ENCODE results near the gene ZNF2.
A peak's percentile ranks its signal among the peaks of the same experiment; 100 is the strongest.

Gene ZNF2

GRCh38 chr2:95231723-95232122, 66.1 kb downstream of the ZNF2 start:
- no peaks in the 10 kb centered on the region for H3F3A ChIP-seq (ENCODE audit: insufficient read depth, low read length)
- H3K27me3 ChIP-seq (ENCODE audit: insufficient read depth, low read length) = no peaks in the 10 kb centered on the region
- no peak overlapping the region for H2AFZ ChIP-seq (ENCODE audit: low read length)
- H3K27ac ChIP-seq (ENCODE audit: low read depth, low read length, poor library complexity, severe bottlenecking) = no peak overlapping the region
- H3K36me3 ChIP-seq (ENCODE audit: insufficient read depth, low read length) = no peaks in the 10 kb centered on the region
- H3K4me2 ChIP-seq (ENCODE audit: low read length) = no peak overlapping the region
- H3K9me2 ChIP-seq (ENCODE audit: low read depth, low read length) = no peaks in the 10 kb centered on the region
- H3K9me3 ChIP-seq (ENCODE audit: low read length) = no peaks in the 10 kb centered on the region
- H3K9ac ChIP-seq (ENCODE audit: low read length) = no peak overlapping the region
- H4K20me1 ChIP-seq (ENCODE audit: insufficient read depth, low read length) = no peaks in the 10 kb centered on the region
- no peaks in the 10 kb centered on the region for H3K4me1 ChIP-seq (ENCODE audit: insufficient read depth, low read length, severe bottlenecking)
- TF ChIP-seq EZH2 (IDR thresholded peaks at IDR 0.05; ENCODE audit: borderline replicate concordance, low read length) (no peak), CTCF (IDR thresholded peaks at IDR 0.05; ENCODE audit: low read length) (peak; percentile 84)
- H3K79me2 ChIP-seq (ENCODE audit: insufficient read depth, low read length) = no peaks in the 10 kb centered on the region
- no peak overlapping the region for H3K4me3 ChIP-seq (ENCODE audit: low read depth, low read length, poor library complexity, severe bottlenecking)

GRCh38 chr2:95232232-95232631, 66.6 kb downstream of the ZNF2 start:
- no peak overlapping the region for H3K27ac ChIP-seq (ENCODE audit: low read depth, low read length, poor library complexity, severe bottlenecking)
- no peaks in the 10 kb centered on the region for H3F3A ChIP-seq (ENCODE audit: insufficient read depth, low read length)
- no peaks in the 10 kb centered on the region for H3K4me1 ChIP-seq (ENCODE audit: insufficient read depth, low read length, severe bottlenecking)
- H4K20me1 ChIP-seq (ENCODE audit: insufficient read depth, low read length) = no peaks in the 10 kb centered on the region
- H3K4me2 ChIP-seq (ENCODE audit: low read length) = no peak overlapping the region
- no peaks in the 10 kb centered on the region for H3K9me3 ChIP-seq (ENCODE audit: low read length)
- no peak overlapping the region for H2AFZ ChIP-seq (ENCODE audit: low read length)
- H3K9ac ChIP-seq (ENCODE audit: low read length) = no peak overlapping the region
- H3K36me3 ChIP-seq (ENCODE audit: insufficient read depth, low read length) = no peaks in the 10 kb centered on the region
- TF ChIP-seq CTCF (IDR thresholded peaks at IDR 0.05; ENCODE audit: low read length) = no peak
- no peak for TF ChIP-seq EZH2 (IDR thresholded peaks at IDR 0.05; ENCODE audit: borderline replicate concordance, low read length)
- no peaks in the 10 kb centered on the region for H3K27me3 ChIP-seq (ENCODE audit: insufficient read depth, low read length)
- H3K4me3 ChIP-seq (ENCODE audit: low read depth, low read length, poor library complexity, severe bottlenecking) = no peak overlapping the region
- no peaks in the 10 kb centered on the region for H3K9me2 ChIP-seq (ENCODE audit: low read depth, low read length)
- H3K79me2 ChIP-seq (ENCODE audit: insufficient read depth, low read length) = no peaks in the 10 kb centered on the region
